SKM-1 treated with dmso at 0.1 percent for 144 hours (cell line): ENCODE measurements around the gene ZMIZ2.
"Not testable (repeated sequence)": the region's sequence is repeated elsewhere in the genome, so short reads cannot be mapped to it uniquely, and the experiment has no call there.

Experiments used
- DNase-seq: peaks from one replicate; lab custom pipeline; 2025; ENCODE audit not compliant: unreplicated experiment; lab: John Stamatoyannopoulos, UW

Gene ZMIZ2

DNA sequence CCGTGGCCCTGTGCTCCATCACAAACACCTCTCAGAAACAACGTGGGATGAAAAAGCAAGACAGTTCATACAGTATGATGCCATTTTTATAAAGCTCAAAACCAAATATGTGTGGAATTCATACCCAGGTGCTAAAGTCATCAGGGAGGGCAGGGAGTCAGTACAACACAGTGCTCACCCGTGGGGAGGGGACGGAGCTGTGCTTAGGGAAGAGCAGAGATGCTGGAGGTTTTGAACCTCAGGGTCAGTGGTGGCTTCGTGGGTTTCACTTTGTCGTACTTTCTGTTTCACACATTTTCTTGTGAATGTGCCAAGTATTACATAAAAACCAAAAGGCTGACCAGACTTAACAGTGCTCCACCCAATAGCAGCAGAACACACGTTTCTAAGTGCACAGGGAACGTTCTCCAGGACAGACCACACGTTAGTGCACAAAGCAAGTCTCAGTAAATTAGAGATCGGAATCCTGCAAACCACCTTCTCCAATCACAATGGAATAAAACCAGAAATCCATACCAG lies 21.2 kb downstream of the ZMIZ2 start:
- DNase-seq, result no peak

DNA sequence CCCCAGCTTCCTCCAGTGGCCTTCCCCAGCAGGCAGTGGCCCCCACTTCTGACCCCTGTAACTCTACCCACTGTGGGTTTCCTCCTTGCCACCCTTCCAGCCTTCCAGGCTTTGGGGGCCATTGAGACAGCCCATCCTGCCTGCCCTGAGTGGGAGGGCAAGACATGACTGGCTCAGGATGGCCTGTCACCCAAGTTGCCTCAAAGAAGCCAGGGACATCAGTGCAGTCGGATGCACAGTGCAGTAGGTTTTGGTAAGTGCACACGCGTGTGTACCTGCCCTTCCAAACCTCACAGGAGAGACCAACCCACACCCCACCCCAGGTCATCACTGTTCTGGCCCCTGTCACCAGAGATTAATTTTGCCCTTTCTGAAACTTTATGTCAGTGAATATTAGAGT lies 22.7 kb downstream of the ZMIZ2 start:
- DNase-seq, result no peak

DNA sequence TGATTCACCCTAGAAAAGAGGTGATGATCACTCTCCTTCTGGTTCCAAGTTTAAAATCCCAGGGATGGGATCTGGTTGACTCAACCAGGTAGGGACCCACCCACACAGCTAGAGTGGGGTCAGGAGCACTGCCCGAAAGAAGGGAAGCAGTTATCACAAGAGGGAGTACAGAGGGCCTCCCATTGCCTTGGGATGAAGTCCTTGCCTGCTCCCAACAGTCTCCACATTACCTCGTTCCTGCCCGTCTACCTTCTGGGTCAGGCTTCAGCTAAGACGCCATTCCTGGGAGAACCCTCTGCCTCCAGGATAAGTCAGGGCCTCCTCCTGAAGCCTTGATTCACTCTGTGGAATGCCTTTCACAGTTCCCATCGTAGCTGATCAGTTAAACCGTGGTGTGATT lies 23.8 kb downstream of the ZMIZ2 start:
- no peak for DNase-seq

DNA sequence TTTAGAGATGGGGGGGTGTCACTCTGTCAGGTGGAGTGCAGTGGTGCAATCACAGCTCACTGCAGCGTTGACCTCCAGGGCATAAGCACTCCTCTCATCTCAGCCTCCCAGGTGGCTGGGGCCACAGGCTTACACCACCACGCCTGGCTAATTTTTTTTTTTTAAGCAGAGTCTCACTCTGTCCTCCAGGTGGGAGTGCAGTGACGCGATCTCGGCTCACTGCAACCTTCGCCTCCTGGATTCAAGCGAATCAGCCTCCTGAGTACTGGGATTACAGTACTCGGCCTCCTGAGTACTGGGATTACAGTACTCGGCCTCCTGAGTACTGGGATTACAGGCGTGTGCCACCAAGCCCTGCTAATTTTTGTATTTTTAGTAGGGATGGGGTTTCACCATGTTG lies 24.2 kb downstream of the ZMIZ2 start:
- DNase-seq, result no peak

DNA sequence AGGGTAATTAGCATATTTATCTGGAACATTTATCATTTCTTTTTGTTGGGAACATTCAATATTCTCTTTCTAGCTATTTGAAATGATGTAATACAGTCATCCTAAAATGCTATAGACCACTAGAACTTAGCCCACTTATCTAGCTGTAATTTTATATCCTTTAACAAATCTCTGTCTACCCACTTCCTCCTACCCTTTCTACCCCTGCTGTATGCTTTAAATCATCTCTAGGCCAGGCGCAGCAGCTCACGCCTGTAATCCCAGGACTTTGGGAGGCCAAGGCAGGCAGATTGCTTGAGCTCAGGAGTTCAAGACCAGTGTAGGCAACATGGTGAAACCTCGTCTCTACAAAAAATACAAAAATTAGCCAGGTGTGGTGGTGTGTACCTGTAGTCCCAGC lies 25.8 kb downstream of the ZMIZ2 start:
- not testable (repeated sequence) for DNase-seq

DNA sequence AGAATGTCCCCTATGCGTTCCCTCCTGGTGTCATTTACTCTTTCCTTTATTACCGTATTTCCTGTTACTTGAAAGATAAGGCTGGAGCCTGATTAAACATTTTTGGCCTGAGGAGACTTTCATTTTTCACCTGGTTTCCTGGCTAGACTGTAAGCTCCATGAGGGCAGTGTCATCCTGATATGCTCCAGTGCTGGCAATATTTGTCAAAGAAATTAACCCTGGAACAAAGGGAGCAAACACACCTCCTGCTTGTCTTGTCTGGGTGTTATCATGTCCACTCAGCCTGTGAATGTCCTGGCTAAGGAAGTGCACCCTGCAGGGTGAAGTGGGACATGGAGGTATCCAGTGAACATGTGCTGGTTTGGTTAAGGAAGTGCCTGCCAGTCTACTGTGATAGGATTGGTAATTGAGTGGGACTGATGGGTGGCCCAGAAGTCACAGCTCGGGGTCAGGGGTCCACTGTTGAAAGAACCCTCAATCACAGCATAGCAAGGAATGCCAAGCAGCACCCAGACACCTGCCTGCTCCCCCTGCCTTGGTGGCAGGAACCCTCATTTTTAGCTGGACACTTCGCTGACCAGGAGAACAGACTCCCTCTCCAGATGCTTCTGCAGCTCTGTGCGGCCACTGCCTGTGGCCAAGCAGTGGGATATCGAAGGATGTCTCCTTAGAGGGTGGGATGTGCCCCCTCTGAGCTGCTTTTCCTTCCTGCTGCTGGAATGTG lies 26.9 kb downstream of the ZMIZ2 start:
- no peak for DNase-seq

DNA sequence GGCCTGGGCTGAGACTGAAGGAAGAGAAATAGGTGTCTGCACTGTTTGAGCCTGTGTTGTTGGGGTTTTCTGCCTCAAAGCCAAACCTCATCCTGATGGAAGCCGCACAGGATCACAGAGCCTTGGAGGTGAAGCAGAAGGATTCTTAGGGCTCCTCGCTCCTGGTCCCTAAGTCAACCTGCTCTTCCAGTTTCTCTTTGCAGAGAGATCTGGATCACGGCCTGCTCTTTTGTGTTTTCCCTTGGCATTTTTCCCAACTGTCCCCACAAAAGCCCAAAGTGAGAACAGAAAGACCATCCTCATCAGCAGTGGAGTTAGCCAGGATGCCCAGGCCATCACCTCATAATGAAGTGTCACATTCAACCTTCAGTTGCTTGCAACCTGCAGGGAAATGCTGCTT lies 27.6 kb downstream of the ZMIZ2 start:
- DNase-seq, result no peak

DNA sequence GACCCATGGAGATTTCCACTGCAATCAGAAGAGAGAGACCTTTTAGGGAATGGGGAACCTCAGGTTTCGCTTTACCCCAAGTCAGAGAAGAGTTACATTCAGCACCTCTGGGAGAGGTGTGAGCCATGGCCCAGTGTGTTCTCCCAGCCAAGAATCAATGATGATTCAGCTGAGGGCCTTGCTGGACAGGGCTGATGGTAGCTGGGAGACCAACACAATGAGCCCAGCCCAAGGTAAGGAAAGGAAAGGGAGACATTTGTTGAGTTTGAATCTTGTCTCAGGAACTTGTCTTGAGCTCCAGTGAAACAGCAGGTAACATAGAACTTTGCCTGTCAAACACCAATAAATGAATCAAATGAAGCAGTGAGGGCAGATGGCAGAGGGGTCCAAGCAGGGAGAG lies 33.8 kb downstream of the ZMIZ2 start:
- DNase-seq, result no peak

DNA sequence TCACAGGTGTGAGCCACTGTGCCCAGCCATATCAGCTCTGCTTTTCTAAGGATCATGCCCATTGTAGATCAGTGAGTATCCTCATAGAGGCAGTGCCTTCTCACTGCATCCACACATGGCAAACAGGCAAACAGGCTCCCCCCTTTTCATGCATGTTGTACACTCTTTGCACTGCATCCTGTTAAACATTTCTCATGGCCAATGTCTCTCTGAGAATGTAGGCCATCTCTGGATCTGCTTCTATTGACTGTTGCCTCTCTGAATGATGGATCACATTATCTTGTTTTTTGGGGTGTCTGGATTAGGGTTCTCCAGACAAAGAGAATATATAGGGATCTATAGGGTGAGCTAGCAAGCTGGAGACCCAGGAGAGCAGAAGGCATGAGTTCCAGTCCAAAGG lies 34.8 kb downstream of the ZMIZ2 start:
- DNase-seq, result no peak

DNA sequence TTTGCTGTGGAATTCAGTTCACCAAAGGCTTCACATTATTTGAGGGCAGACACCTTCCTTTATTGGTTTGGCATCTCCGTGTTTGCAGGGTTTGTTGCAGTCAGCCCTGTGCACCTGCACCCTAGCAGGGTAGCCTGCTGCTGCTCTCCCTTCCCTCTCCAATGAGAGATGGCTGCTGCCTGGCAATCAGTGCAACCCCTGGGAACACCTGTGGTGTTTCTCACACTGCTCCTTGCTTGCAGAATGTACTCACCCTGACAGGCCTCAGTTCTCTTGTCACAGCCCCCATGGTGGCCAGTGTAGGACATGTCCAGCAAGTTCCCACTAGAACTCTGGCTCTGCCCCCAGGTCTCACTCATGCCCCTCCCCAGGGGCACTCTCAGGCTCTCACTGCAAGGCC lies 35.7 kb downstream of the ZMIZ2 start:
- no peak for DNase-seq

DNA sequence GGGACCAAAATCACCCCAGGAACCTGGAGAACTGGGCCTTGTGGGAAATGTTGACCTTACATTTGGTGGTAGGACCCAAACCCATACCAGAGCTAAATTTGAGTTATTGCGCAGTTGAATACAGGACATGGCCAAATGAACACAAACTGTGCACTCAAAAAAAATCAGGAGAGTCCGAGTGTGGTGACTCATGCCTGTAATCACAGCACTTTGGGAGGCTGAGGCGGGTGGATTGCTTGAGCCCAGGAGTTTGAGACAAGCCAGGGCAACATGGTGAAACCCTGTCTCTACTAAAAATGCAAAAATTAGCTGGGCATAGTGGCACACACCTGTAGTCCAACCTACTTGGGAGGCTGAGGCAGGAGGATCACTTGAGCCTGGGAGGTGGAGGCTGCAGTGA lies 36.6 kb downstream of the ZMIZ2 start:
- not testable (repeated sequence) for DNase-seq

DNA sequence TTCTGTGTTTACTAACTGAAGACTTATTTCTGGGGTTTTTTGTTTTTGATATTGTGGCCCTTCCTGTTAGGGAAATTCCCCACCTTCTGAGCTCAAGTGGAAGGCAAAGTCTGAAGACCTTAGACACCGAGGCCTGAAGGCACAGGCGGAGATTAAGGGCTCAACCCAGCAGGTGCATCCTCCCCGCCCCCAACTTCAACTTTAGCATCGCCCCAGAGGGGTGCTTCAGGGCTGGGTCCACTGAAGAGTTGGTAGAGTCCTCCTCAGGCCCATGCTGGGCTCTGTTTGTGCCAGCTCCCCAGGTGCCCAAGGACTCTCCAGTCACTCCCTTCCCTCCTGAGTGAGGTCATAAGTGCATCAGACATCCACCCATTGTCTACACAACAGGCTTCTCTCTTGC lies 38.4 kb downstream of the ZMIZ2 start:
- no peak for DNase-seq

DNA sequence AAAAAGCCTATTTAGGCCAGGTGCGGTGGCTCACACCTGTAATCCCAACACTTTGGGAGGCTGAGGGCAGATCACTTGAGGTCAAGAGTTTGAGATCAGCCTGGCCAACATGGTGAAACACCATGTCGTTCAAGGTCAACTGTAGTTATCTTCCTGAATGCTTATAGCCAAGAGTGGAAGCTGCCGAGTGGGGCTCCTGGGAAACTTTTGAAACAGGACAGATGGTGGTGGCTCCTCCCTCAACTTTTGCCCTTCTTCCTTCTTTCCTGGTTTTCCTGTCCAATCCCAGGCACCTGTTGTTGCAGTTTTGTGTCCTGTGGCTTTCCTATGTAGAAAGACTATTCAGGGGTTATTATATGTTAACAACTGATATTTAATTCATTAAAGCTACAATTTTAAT lies 39.1 kb downstream of the ZMIZ2 start:
- DNase-seq, result no peak

DNA sequence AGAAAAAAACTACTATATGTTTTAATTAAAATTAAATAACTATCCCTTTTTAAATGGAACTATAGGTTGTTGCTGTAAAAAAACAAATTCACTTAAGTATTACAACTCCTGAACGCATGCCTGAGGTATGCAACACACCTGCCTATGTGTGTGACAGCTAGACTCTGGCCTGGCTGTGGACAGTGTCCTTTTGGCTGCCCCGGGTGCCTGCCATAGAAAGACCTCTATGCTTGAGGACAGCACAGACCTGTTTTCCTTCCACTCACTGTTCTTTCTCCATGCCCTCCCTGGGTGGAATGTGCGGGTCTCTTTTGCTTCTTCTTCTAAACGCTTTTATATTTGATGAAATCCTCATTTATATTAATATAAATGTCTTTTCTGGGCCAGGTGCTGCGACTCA lies 41.3 kb downstream of the ZMIZ2 start:
- no peak for DNase-seq

DNA sequence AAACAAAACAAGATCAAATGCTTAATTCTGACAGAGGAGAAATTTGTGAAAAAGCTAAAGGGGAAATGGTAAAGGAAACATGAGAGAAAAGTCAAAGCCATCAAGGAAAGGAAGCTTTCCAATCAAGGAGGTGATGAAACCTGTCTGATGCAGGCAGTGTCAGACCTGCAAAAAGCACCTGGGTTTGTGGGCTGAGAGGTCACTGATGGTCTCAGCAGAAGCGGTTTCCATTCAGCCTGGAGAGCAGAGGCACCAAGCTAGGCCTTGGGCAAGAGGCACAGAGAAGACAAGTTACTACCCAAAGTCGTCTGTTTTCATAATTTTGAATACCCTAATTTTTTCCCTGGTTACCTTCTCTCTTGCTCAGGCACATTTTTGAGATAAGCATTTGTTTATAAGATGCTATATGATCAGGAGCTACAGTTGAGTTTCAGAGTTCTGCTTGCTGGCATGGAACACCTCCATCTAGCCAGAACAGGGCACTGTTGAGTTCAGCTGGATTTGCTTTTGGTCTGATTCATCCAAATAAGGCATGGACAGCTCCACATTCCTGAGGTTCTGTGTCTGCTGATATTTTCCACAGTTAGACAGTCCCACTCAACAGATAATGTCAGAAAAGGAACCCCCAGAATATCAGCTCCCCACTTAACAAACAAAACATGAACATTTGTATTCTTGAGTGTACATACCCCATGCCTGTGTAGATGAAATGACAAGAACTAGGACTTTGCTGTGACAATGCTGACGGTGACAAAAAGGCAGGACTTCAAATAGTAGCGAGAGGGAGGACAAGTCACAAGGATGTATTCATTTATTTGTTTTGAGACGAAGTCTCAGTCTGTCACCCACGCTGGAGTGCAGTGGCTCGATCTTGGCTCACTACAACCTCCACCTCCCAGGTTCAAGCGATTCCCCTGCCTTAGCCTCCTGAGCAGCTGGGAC lies 42.9 kb downstream of the ZMIZ2 start:
- DNase-seq, result no peak

DNA sequence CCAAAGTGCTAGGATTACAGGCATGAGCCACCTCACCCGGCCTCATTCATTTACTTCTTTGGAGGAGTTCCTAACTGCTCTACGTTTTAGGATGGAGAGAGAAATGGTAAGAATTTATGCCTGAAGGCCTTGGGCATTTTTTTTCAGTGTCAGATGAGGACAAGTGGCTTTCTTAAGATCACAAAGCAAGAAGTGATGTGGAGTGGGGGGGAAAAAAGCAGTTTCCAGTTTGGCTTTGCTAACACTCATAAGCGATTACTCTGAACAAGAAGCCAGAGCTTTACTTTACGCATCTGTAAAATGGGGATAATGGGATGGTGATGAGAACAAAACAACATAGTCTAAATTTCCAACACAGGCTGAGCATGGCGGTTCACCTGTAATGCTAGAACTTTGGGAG lies 45.3 kb downstream of the ZMIZ2 start:
- DNase-seq, result no peak

DNA sequence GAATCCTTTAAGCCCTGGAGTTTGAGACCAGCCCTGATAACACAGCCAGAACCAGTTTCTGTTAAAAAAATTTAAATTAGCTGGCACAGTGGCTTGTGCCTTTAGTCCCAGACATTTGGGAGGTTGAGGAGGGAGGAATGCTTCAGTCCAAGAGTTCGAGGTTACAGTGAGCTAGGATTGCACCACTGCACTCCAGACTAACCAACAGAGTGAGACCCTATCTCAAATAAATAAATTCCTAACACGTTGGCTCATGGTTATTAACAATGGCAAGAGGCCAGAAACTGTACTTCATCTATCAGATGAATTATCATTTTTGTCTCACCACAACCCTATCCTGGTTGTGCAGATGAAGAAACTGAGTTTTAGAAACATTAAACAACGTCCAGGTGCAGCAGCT lies 45.7 kb downstream of the ZMIZ2 start:
- no peak for DNase-seq

DNA sequence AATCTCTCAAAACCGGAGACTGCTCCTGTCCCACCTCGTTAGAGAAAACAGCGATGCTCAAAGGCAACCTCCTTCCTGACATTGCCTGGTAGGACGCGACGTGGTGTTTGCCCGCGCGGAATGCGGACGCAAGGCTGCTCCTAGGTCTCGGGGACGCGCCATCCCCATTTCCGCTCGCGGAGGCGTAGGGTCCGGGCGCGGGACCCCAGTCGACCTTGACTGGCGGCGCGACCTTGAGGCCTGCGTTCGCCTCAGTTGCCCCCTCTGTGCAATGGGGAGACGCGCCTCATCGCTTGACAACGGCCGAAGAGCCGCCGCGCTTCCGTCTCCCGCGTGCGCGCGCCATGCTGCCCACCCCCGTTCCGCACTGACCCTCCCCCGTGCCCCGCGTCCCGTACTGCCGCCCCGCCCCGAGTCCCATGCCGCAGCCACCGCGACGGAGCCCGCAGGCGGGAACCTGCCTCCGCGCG lies 47.4 kb downstream of the ZMIZ2 start:
- peak; percentile 68 for DNase-seq

DNA sequence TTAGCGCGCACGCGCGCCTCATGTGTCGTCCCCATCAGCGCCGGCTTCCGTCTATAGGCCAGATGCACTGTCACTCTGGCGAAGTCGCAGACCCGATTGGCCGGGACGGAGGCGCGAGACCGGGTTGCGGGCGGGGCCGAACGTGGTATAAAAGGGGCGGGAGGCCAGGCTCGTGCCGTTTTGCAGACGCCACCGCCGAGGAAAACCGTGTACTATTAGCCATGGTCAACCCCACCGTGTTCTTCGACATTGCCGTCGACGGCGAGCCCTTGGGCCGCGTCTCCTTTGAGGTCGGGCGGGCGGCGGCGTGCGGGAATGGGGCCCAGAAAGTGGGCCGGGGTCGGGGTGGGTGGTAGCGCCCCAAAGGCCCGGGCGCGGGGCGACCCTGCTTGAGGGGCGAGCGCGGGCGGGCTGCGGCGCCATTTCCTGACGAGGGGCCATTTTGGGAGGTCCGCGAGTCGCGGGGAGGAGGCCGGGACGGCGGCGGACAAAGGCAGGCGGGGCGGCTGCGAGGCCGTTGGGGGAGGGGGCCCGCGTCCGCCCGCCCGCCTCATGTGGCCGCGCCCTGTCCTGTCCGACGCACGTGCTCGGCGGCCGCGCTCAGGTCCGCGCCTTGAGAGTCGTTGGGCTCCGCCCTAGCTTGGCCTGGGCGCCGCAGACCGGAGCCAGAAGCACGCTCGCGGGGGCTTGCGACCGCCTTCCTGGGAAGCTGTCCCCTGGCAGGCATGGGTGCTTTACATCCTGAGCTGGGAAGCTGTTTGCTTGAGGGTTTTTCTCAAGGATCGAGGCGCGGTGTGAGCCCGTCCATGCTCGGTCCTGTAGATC lies 48.1 kb downstream of the ZMIZ2 start, which contains the start of gene PPIA:
TSS of gene PPIA (plus strand) at position 178 of the 825 bp plus-strand sequence. CDS start at position 222, 44 bp downstream.
- peak; percentile 96 for DNase-seq

DNA sequence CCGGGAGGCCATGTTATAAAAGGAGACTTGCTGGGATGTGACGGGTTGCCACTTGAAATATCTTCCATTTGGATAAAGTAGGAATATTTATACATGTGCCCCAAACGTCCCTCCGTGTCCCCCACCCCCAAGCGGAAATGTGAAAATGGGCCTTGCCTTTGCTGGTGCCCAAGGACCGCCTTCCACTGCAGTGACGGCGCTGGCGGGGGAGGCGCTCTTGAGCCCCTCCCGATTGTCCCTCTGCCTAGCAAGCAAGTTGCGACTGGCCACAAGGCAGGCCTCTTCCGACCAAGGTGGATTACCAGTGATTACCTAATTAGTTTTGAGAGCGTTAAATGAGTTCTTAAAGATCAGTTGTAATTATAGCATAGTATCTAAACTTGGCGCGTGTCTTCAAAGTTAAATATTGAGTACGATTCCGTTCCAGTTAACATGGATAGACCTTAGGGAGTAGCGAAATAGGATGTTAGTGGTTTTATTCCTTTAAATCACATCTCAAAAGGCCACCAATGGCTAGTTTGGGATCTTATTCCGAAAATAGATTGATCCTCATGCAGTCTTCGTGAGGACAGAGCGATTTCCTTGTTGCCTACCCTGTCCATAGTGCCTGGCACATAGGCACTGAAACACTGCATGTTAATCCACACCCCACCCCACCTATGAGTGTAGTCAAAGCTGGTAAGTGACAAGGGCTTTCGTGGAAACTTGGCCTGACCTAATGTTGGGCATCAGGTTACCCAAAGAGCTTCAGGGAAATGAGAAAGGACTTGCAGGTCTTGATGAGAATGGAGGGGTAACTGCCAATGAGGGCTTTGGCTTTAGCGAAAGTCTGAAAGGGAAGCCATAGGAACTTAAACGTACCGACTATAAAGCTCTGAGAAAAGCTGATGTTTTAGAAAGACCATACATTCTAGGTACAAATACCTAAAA lies 48.9 kb downstream of the ZMIZ2 start:
- DNase-seq, result peak; percentile 91
